HCT116 (cell line): ENCODE measurements around the gene SYNGR3. TPM values are rescaled to one million over a fixed set of nuclear protein-coding genes. Genes with fewer than 3 reads are reported as not detected.
A peak's percentile ranks its signal among the peaks of the same experiment; 100 is the strongest.

Experiments used
- ATAC-seq: fragments of 200-7000 bp; cut with Tn5 transposase; 2 replicates; pipeline ENCODE4 v1.9.1; 2020; ENCODE audit warnings: mild to moderate bottlenecking, moderate library complexity
- BruUV-seq: library from RNA; stranded (reverse); fragments of 400-500 nt; replicated peaks from 2 replicates; lab custom pipeline; 2021; lab: Mats Ljungman, UMichigan
- CTCF ChIA-PET: fragments of 300-600 bp; sonication (Branson Sonifier 250); formaldehyde crosslinking; loops from one replicate; lab custom pipeline; 2021; ENCODE audit warnings: antibody characterized with exemption; lab: Charles Lee
- POLR2A ChIA-PET: fragments of 300-600, 350-600 bp; sonication (Branson Sonifier 250); formaldehyde crosslinking; loops from one replicate; lab custom pipeline; 2021; ENCODE audit warnings: antibody characterized with exemption; lab: Charles Lee
- RAD21 ChIA-PET, 2 experiments: fragments of 300-600 bp; sonication (Branson Sonifier 250); formaldehyde crosslinking; loops; one replicate each; lab custom pipeline; 2023; ENCODE audit warnings: low total read pairs in 2 of 2; ENCODE audit not compliant: uncharacterized antibody in 2 of 2, unreplicated experiment in 2 of 2, low non-redundant PET in 1 of 2; lab: Charles Lee
- DNase-seq: peaks from one replicate; pipeline ENCODE4 v3.0.0-alpha.2; 2010; ENCODE audit warnings: low read depth, low spot score
- H2AFZ ChIP-seq: fragments of 200-600 bp; shearing (Covaris generic), sonication (generic); 2 replicates; pipeline ENCODE4 v1.6.1; 2017; ENCODE audit warnings: low read depth, mixed run types, mixed read lengths, antibody characterized with exemption, low read length; ENCODE audit not compliant: poor library complexity, severe bottlenecking
- H3K27ac ChIP-seq: 2 replicates; pipeline ENCODE4 v1.5.1; 2012; ENCODE audit warnings: low read depth, low read length
- H3K27me3 ChIP-seq: fragments of 200-600 bp; sonication (generic); 2 replicates; pipeline ENCODE4 v1.6.1; 2016; ENCODE audit warnings: mixed run types, low read length, mixed read lengths; ENCODE audit not compliant: insufficient read depth
- H3K36me3 ChIP-seq, 2 experiments: fragments of 200-500 bp in 1 of 2; fragments of 200-600 bp in 1 of 2; sonication (Bioruptor generic) in 1 of 2; sonication (generic) in 1 of 2; 2 replicates each; pipeline versions ENCODE4 v1.5.1 to v1.6.1; 2014 to 2016; ENCODE audit warnings: low read length in 2 of 2, inconsistent platforms in 1 of 2, mixed read lengths in 1 of 2, mixed run types in 1 of 2; ENCODE audit not compliant: insufficient read depth in 2 of 2, control insufficient read depth in 1 of 2
- H3K4me1 ChIP-seq, 2 experiments: fragments of 200-600 bp in 1 of 2; sonication (generic) in 1 of 2; 2 replicates each; pipeline versions ENCODE4 v1.5.1 to v1.6.1; 2012 to 2017; ENCODE audit warnings: low read length in 2 of 2, inconsistent platforms in 1 of 2, mild to moderate bottlenecking in 1 of 2, mixed read lengths in 1 of 2, mixed run types in 1 of 2, moderate library complexity in 1 of 2; ENCODE audit not compliant: insufficient read depth in 2 of 2, control insufficient read depth in 1 of 2
- H3K4me2 ChIP-seq: fragments of 200-600 bp; sonication (generic); 2 replicates; pipeline ENCODE4 v1.6.1; 2017; ENCODE audit warnings: mixed run types, low read length, mixed read lengths
- H3K4me3 ChIP-seq, 2 experiments: fragments of 200-600 bp in 1 of 2; sonication (generic) in 1 of 2; replicated peaks in 1 of 2; 2 replicates each; pipeline ENCODE4 v1.5.1; 2011 to 2016; ENCODE audit warnings: low read length in 2 of 2, control low read depth in 1 of 2, low read depth in 1 of 2, mild to moderate bottlenecking in 1 of 2, mixed read lengths in 1 of 2, mixed run types in 1 of 2
- H3K79me2 ChIP-seq: fragments of 200-600 bp; sonication (generic); 2 replicates; pipeline ENCODE4 v1.6.1; 2017; ENCODE audit warnings: mild to moderate bottlenecking, mixed run types, low read length, moderate library complexity, mixed read lengths; ENCODE audit not compliant: insufficient read depth
- H3K9ac ChIP-seq: fragments of 200-600 bp; sonication (generic); 2 replicates; pipeline ENCODE4 v1.6.1; 2016; ENCODE audit warnings: low read length, mixed read lengths
- H3K9me2 ChIP-seq: fragments of 200-600 bp; sonication (generic), shearing (Covaris generic); 2 replicates; pipeline ENCODE4 v1.6.1; 2017; ENCODE audit warnings: mixed run types, mild to moderate bottlenecking, moderate library complexity; ENCODE audit not compliant: insufficient read depth
- H3K9me3 ChIP-seq, 2 experiments: fragments of 200-500 bp in 1 of 2; fragments of 200-600 bp in 1 of 2; sonication (Bioruptor generic) in 1 of 2; sonication (generic) in 1 of 2; 2 replicates each; pipeline ENCODE4 v1.6.1; 2014 to 2017; ENCODE audit warnings: low read length in 2 of 2, mixed read lengths in 2 of 2, inconsistent platforms in 1 of 2, low read depth in 1 of 2, mild to moderate bottlenecking in 1 of 2, mixed run types in 1 of 2, moderate library complexity in 1 of 2; ENCODE audit not compliant: control insufficient read depth in 1 of 2, insufficient read depth in 1 of 2
- H4K20me1 ChIP-seq: fragments of 200-600 bp; sonication (generic), shearing (Covaris generic); 2 replicates; pipeline ENCODE4 v1.6.1; 2017; ENCODE audit warnings: mixed run types, mild to moderate bottlenecking, moderate library complexity; ENCODE audit not compliant: insufficient read depth
- ATF3 ChIP-seq: IDR thresholded peaks from 2 replicates; pipeline ENCODE4 v1.6.1; 2012
- CEBPB ChIP-seq: IDR thresholded peaks from 2 replicates; pipeline ENCODE4 v1.6.1; 2012; ENCODE audit warnings: low read depth
- CTCF ChIP-seq, 3 experiments: fragments of 200-600 bp in 1 of 3; sonication (generic) in 1 of 3; IDR thresholded peaks in 2 of 3; conservative IDR thresholded peaks in 1 of 3; 2 replicates each; pipeline ENCODE4 v1.5.1; 2012 to 2017; ENCODE audit warnings: low read depth in 2 of 3, low read length in 2 of 3, antibody characterized with exemption in 1 of 3, borderline replicate concordance in 1 of 3, control low read depth in 1 of 3, mild to moderate bottlenecking in 1 of 3, mixed read lengths in 1 of 3, mixed run types in 1 of 3, moderate library complexity in 1 of 3; ENCODE audit not compliant: insufficient read depth in 1 of 3
- EGR1 ChIP-seq: IDR thresholded peaks from 2 replicates; pipeline ENCODE4 v1.6.1; 2012; ENCODE audit warnings: low read depth
- ELF1 ChIP-seq: IDR thresholded peaks from 2 replicates; pipeline ENCODE4 v1.6.1; 2012; ENCODE audit warnings: low read depth, borderline replicate concordance
- EZH2phosphoT487 ChIP-seq: fragments of 200-600 bp; IDR thresholded peaks from 2 replicates; pipeline ENCODE4 v1.6.1; 2018; ENCODE audit warnings: antibody characterized with exemption, borderline replicate concordance
- FOSL1 ChIP-seq: IDR thresholded peaks from 2 replicates; pipeline ENCODE4 v1.6.1; 2012; ENCODE audit warnings: low read depth
- MAX ChIP-seq: IDR thresholded peaks from 2 replicates; pipeline ENCODE4 v1.6.1; 2012
- POLR2AphosphoS5 ChIP-seq: IDR thresholded peaks from 2 replicates; pipeline ENCODE4 v1.6.1; 2011; ENCODE audit warnings: mild to moderate bottlenecking, low read depth, low read length, moderate library complexity
- SIN3A ChIP-seq: IDR thresholded peaks from 2 replicates; pipeline ENCODE4 v1.6.1; 2012; ENCODE audit warnings: low read depth
- SP1 ChIP-seq: IDR thresholded peaks from 2 replicates; pipeline ENCODE4 v1.6.1; 2012; ENCODE audit warnings: low read depth
- TCF7L2 ChIP-seq: IDR thresholded peaks from 2 replicates; pipeline ENCODE4 v1.7.0; 2011; ENCODE audit warnings: borderline replicate concordance, inconsistent platforms; ENCODE audit not compliant: insufficient read depth, insufficient read length; ENCODE audit errors: extremely low read depth
- ZNF274 ChIP-seq: fragments of 200-500 bp; sonication (Bioruptor generic); IDR thresholded peaks from 2 replicates; pipeline ENCODE4 v1.6.1; 2014; ENCODE audit warnings: mild to moderate bottlenecking, low read depth, low read length, inconsistent platforms
- intact Hi-C: fragments of 100-400 bp; cut with micrococcal nuclease; formaldehyde crosslinking; loops from 2 replicates; pipeline ENCODE4 v1.10.0; 2022
- total RNA-seq: library from RNA; stranded (reverse); gene quantifications from one replicate; pipeline ENCODE4 v1.2.1, GENCODE V29; 2021; ENCODE audit not compliant: unreplicated experiment

The SYNGR3 gene
- total RNA-seq, 1 experiment from 2014 or later: 11.5 TPM

GRCh38 chr16:1991948-1992703 lies 2.4 kb downstream of the SYNGR3 start:
- Histone ChIP-seq H3K4me1 (peaks cover 11 to 34% of the 10 kb centered on the region in 2 experiments; a peak in 3 of 4 replicates), H3K9ac (no peak overlapping the region), H3K79me2 (no peaks in the 10 kb centered on the region), H4K20me1 (no peaks in the 10 kb centered on the region), H3K9me2 (no peaks in the 10 kb centered on the region), H3K4me3 (no peak overlapping the region)
- RAD21 ChIA-PET: no interaction called here
- no TSS peak for BruUV-seq
- ATAC-seq: peak; percentile 75
- TF ChIP-seq MAX (peak; percentile 68), POLR2AphosphoS5 (no peak)
- TF ChIP-seq, all 23 proteins: peak for 1
- Histone ChIP-seq H3K36me3 (peaks cover 0 to under 1% of the 10 kb centered on the region in 2 experiments; a peak in 2 of 4 replicates), H3K4me2 (peak overlapping the region; percentile 27; the same call in 1 of the 2 replicates), H3K27me3 (no peaks in the 10 kb centered on the region), H3K9me3 (no peaks in the 10 kb centered on the region), H2AFZ (no peak overlapping the region), H3K27ac (peak overlapping the region; percentile 43; the same call in 1 of the 2 replicates)
- intact Hi-C loops: no loop called here
- CTCF ChIA-PET: interaction anchor here (1.6 kb wide), 1 partner anchor 12 kb away, joined by 9 read pairs; no protein-coding TSS in a partner anchor
- POLR2A ChIA-PET: no interaction called here
- peak; percentile 61 for DNase-seq

- DNase-seq (no peak), ATAC-seq (no peak)
- CTCF ChIA-PET: interaction anchor here (1.6 kb wide), 1 partner anchor 11 kb away, joined by 9 read pairs; no protein-coding TSS in a partner anchor
- no peak overlapping the region for H3K4me3 ChIP-seq
- H3K9ac ChIP-seq: no peak overlapping the region
- H3K79me2 ChIP-seq: no peaks in the 10 kb centered on the region
- RAD21 ChIA-PET: no interaction called here
- POLR2A ChIA-PET: no interaction called here
- no peak overlapping the region for H2AFZ ChIP-seq
- intact Hi-C loops: no loop called here
- TF ChIP-seq ELF1 (no peak), TCF7L2 (no peak), ZNF274 (no peak), POLR2AphosphoS5 (no peak), SIN3A (no peak), EGR1 (no peak), EZH2phosphoT487 (no peak), CEBPB (no peak), SP1 (no peak), CTCF (IDR thresholded peaks at IDR 0.05 in 2 of 3, conservative IDR thresholded peaks at IDR 0.05 in 1 of 3; ENCODE audit: borderline replicate concordance in 1 of 3, insufficient read depth in 1 of 3, low read depth in 2 of 3, low read length in 2 of 3) (no peak), FOSL1 (no peak), ATF3 (no peak)
- H3K9me3 ChIP-seq: no peaks in the 10 kb centered on the region
- peaks cover 2 to 7% of the 10 kb centered on the region in 2 experiments; a peak in 3 of 4 replicates for H3K36me3 ChIP-seq
- H3K27ac ChIP-seq: peak overlapping the region; percentile 43; the same call in 1 of the 2 replicates
- no peaks in the 10 kb centered on the region for H3K9me2 ChIP-seq
- no peaks in the 10 kb centered on the region for H4K20me1 ChIP-seq
- no TSS peak for BruUV-seq
- H3K4me2 ChIP-seq: no peak overlapping the region
- no peaks in the 10 kb centered on the region for H3K27me3 ChIP-seq
- H3K4me1 ChIP-seq: peaks cover 11 to 34% of the 10 kb centered on the region in 2 experiments; a peak in 3 of 4 replicates
Observed at GRCh38 chr16:1992704-1993317, 3.0 kb downstream of the SYNGR3 start.
